Skeletal muscle cell (primary cell): Measurements from ENCODE around the gene SOS2.

Experiments
- DNase-seq: peaks from one replicate; pipeline ENCODE4 v3.0.0-alpha.2; 2010; ENCODE audit warnings: low read depth
- H3K4me3 ChIP-seq: 2 replicates; pipeline ENCODE4 v1.5.1; 2011; ENCODE audit warnings: low read depth, mild to moderate bottlenecking, control low read depth, low read length, moderate library complexity

Gene SOS2

GRCh38 chr14:50122291-50122690 is 109.1 kb downstream of the SOS2 start:
- no peak for DNase-seq
- no peak overlapping the region for H3K4me3 ChIP-seq

- no peak overlapping the region for H3K4me3 ChIP-seq
- no peak for DNase-seq
These were observed 109.9 kb downstream of the SOS2 start for GRCh38 chr14:50121486-50121885.

GRCh38 chr14:50117456-50117855 is 113.9 kb downstream of the SOS2 start:
- H3K4me3 ChIP-seq, result no peak overlapping the region
- no peak for DNase-seq

- H3K4me3 ChIP-seq, result peak overlapping the region; percentile 84
- no peak for DNase-seq
These were observed 114.4 kb downstream of the SOS2 start for GRCh38 chr14:50116966-50117365.

GRCh38 chr14:50116181-50116956 is 115.0 kb downstream of the SOS2 start, which contains the start of gene VCPKMT:
VCPKMT (minus strand) TSS chr14:50116572; CDS start chr14:50116552, 20 bp downstream.
- peak within 1 kb of the TSS; percentile 84 for H3K4me3 ChIP-seq
- DNase-seq, result peak; percentile 64

GRCh38 chr14:50113381-50114035 is 117.9 kb downstream of the SOS2 start:
- no peak for DNase-seq
- H3K4me3 ChIP-seq, result no peak overlapping the region

GRCh38 chr14:50110323-50111037 is 120.9 kb downstream of the SOS2 start:
- DNase-seq, result no peak
- no peak overlapping the region for H3K4me3 ChIP-seq

- H3K4me3 ChIP-seq, result no peak overlapping the region
- no peak for DNase-seq
These were observed 122.0 kb downstream of the SOS2 start for GRCh38 chr14:50109342-50109741.

- no peak for DNase-seq
- no peak overlapping the region for H3K4me3 ChIP-seq
These were observed 123.5 kb downstream of the SOS2 start for GRCh38 chr14:50107850-50108249.

- no peak for DNase-seq
- H3K4me3 ChIP-seq, result no peak overlapping the region
These were observed 125.2 kb downstream of the SOS2 start for GRCh38 chr14:50106178-50106577.

GRCh38 chr14:50103558-50103957 is 127.8 kb downstream of the SOS2 start:
- no peak for DNase-seq
- H3K4me3 ChIP-seq, result no peak overlapping the region

GRCh38 chr14:50101417-50101816 is 130.0 kb downstream of the SOS2 start:
- no peak for DNase-seq
- no peak overlapping the region for H3K4me3 ChIP-seq

GRCh38 chr14:50100805-50101204 is 130.6 kb downstream of the SOS2 start:
- no peak for DNase-seq
- H3K4me3 ChIP-seq, result no peak overlapping the region

GRCh38 chr14:50099335-50099734 is 132.0 kb downstream of the SOS2 start:
- no peak for DNase-seq
- H3K4me3 ChIP-seq, result no peak overlapping the region

- no peak for DNase-seq
- H3K4me3 ChIP-seq, result no peak overlapping the region
These were observed 135.5 kb downstream of the SOS2 start for GRCh38 chr14:50095895-50096294.

GRCh38 chr14:50094056-50094755 is 137.2 kb downstream of the SOS2 start:
- DNase-seq, result no peak

GRCh38 chr14:50093496-50093895 is 137.9 kb downstream of the SOS2 start:
- DNase-seq, result no peak
- H3K4me3 ChIP-seq, result no peak overlapping the region

More at GRCh38 chr14:50094056-50094755, 137.2 kb downstream of the SOS2 start:
- H3K4me3 ChIP-seq, result no peak overlapping the region

- H3K4me3 ChIP-seq, result no peak overlapping the region
- no peak for DNase-seq
These were observed 139.3 kb downstream of the SOS2 start for GRCh38 chr14:50092006-50092555.

GRCh38 chr14:50091240-50091913 is 140.0 kb downstream of the SOS2 start:
- no peak for DNase-seq

More at GRCh38 chr14:50091240-50091913, 140.0 kb downstream of the SOS2 start:
- H3K4me3 ChIP-seq, result no peak overlapping the region
